Coronary artery (tissue), 2 donors: ENCODE data around the gene ABCG2.

Source experiments
- DNase-seq: peaks from one replicate; pipeline ENCODE4 v3.0.0-alpha.2; 2017; ENCODE audit warnings: low spot score
- H3K27ac ChIP-seq, 2 donors: fragments of 200-600 bp; sonication (generic); one replicate each; pipeline ENCODE4 v1.5.1; 2016 to 2019
- H3K4me3 ChIP-seq: fragments of 200-600 bp; sonication (generic); 2 replicates; pipeline ENCODE4 v1.5.1; 2016; ENCODE audit warnings: mild to moderate bottlenecking, moderate library complexity
- CTCF ChIP-seq: fragments of 200-600 bp; sonication (generic); IDR thresholded peaks from one replicate; pipeline ENCODE4 v1.5.1; 2019; ENCODE audit warnings: antibody characterized with exemption

ABCG2 gene

GRCh38 chr4:88078579-88078978, 79.9 kb downstream of the ABCG2 start:
- Histone ChIP-seq H3K27ac (peak overlapping the region in 1 of 2 donors; percentile 38), H3K4me3 (no peak overlapping the region)
- TF ChIP-seq CTCF = no peak
- no peak for DNase-seq

GRCh38 chr4:88077911-88078524, 80.4 kb downstream of the ABCG2 start:
- no peak for DNase-seq
- no peak for TF ChIP-seq CTCF
- H3K27ac ChIP-seq = peak overlapping the region in 1 of 2 donors; percentile 38
- H3K4me3 ChIP-seq = no peak overlapping the region

GRCh38 chr4:88075336-88075735, 83.1 kb downstream of the ABCG2 start:
- TF ChIP-seq CTCF = no peak
- DNase-seq = no peak
- Histone ChIP-seq H3K27ac (no peak overlapping the region), H3K4me3 (no peak overlapping the region)

GRCh38 chr4:88070031-88070430, 88.4 kb downstream of the ABCG2 start:
- TF ChIP-seq CTCF = no peak
- DNase-seq = no peak
- H3K4me3 ChIP-seq = no peak overlapping the region
- no peak overlapping the region for H3K27ac ChIP-seq

- no peak for DNase-seq
- no peak overlapping the region for H3K4me3 ChIP-seq
- no peak for TF ChIP-seq CTCF
- no peak overlapping the region for H3K27ac ChIP-seq
These were observed 94.0 kb downstream of the ABCG2 start for GRCh38 chr4:88064410-88064809.

GRCh38 chr4:88063634-88064296, 94.7 kb downstream of the ABCG2 start:
- TF ChIP-seq CTCF = no peak
- no peak overlapping the region for H3K4me3 ChIP-seq
- DNase-seq = no peak
- H3K27ac ChIP-seq = no peak overlapping the region

- Histone ChIP-seq H3K4me3 (no peak overlapping the region), H3K27ac (no peak overlapping the region)
- DNase-seq = no peak
- TF ChIP-seq CTCF = no peak
These were observed 95.6 kb downstream of the ABCG2 start for GRCh38 chr4:88062843-88063242.
